GM03348 (cell line): ENCODE results near the gene SMCR8.
"Not testable (repeated sequence)": the region's sequence is repeated elsewhere in the genome, so short reads cannot be mapped to it uniquely, and the experiment has no call there.

ENCODE experiments used
- DNase-seq: peaks from one replicate; pipeline ENCODE4 v3.0.0; 2012; ENCODE audit warnings: low spot score

SMCR8 gene

DNA sequence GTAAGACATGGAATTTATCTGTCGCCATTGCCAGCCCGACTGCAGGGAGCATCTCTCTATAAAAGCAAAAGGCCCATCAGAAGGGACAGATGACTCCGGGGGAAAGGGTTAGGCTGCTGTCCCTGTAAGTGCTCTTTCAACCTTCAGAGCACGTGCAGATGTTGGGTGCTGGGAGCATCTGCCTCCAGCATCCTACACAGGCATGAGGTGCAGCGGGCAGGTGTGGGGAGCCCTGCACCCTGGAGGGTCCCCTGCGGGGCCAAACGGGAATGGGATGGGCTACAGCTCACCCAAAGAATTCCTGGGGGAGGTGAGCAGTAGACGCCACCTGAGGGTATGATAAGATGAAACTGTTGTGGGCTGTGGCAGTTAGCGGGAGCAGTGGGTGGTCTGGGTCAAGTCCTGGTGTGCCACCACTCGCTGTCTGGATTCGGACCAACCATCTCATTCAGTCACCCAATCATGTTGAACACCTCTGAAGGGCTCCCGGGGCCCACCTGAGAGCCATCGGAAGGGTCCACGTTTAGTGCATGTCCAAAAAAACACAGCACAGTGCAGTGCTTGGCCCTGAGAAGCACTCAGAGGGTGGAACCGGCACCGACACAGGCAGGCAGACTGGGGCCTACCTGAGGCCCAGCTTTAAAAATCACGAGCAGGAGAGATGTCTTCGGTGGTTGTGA is 3.8 kb downstream of the SMCR8 start:
- DNase-seq = no peak

DNA sequence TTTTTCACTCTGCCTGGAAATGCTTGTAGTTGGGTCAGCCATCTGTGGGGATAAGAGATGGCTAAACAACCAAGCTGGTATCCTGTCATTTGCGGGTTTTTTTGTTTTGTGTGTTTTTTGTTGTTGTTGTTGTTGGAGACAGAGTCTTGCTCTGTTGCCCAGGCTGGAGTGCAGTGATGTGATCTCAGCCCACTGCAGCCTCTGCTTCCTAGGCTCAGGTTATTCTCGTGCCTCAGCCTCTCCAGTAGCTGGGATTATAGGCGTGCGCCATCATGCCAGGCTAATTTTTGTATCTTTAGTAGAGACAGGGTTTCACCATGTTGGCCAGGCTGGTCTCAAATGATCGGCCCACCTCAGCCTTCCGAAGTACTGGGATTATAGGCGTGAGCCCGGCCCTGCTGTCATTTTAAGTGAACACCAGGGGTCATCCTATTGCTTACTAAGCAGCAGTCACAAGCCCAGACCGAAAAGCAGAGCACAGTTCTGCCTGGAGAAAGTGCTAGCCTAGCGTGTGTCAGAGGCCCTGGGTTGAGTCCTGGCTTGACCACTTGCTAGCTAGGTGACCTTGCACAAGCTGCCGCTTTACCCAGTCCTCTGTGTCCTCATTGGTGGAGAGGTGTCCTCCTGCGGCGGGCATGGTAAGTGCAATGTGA is 4.6 kb downstream of the SMCR8 start:
- DNase-seq = peak; percentile 65

DNA sequence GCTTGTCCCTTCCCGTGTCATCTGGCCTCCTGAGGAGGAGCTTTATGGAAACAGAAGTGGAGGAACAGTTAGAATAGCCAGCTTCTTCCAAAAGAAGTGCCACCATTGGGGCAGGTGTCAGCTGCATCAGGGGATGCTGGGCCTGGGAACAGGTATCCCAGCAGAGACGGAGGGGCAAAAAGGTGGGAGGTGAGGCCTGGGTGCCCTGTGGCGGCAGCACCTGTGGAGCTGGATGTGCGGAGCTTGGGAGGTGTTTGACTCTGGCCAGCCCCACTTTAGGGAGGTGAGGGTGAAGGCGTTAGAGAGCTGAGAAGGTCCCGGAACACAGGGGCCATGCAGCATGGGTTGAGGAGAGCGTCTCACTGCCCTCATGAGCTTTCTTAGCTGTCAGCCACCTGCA is 5.2 kb downstream of the SMCR8 start:
- no peak for DNase-seq

DNA sequence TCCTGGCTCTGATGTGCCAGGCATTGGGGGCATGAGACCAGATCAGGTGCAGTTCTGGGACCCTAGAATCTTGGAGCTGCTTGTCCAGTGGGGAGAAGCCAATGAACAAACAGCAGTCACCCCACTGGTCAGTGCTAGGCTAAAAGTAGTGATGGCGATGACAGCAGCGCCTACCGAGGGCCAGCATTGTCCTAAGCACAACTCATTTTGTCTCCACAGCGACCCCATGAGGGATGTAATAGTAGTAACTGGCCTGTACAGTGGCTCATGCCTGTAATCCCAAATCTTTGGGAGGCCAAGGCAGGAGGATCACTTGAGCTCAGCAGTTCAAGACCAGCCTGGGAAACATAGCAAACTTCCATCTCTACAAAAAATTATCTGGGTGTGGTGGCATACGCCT is 6.2 kb downstream of the SMCR8 start:
- peak; percentile 58 for DNase-seq

DNA sequence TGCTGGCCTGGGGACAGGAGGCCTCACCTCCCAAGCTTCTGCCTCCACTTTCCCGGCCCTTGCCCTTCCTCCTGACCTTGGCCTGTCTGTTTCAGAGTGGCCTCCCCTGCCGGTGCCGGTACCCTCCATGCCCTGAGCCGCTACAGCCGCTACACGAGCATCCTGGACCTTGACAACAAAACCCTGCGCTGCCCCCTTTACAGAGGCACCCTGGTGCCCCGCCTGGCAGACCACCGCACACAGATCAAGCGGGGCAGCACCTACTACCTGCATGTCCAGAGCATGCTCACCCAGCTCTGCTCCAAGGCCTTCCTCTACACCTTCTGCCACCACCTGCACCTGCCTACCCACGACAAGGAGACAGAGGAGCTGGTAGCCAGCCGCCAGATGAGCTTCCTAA is 7.4 kb downstream of the SMCR8 start:
- DNase-seq = no peak

DNA sequence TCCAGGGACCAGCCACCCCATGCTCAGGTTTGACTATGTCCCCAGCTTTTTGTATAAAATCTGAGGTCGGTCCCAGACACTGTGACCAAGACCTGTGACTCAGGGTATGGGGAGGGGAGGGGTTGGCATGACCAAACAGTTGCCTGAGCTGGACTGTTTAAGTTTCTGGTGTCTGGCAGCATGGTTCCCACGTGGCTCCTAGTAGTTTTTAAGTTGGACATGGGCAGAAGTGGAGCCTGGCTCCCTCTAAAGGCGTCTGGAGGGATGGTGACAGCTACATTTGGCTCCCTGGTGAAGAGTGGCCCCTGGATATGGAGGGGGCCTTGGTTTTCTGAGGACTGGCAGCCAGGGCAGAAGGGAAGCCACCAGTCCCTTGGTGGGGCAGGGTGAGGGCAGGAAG is 7.9 kb downstream of the SMCR8 start:
- no peak for DNase-seq

DNA sequence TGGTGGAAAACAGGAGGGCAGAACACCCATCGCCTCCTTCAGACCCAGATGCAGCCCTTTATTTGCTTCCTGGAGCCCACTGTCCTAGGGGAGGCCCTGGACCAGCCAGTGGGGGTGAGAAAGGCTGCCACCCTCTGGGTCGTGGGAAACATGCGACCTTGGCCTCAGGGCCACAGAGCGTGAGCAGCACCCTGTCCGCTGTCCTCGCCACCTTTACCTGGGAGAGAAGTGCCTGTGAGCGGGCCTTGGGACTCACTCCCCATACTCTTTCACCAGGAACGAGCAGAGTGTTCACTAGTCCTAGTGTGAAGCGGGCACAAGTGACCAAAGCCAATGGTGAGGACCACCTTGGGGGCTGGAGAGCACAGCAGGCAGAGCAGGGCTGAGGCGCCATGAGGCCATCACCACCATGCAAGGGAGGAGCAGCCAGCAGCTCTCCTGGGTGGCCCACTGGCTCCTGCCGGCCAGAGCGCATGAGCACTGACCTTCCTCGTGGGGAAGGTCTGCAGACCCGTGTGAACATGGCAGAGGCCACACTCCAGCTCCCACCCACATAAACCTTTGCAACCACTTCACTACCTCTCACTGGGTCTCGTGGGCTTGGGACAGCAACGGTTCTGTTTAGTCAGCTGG is 8.5 kb downstream of the SMCR8 start:
- DNase-seq = no peak

DNA sequence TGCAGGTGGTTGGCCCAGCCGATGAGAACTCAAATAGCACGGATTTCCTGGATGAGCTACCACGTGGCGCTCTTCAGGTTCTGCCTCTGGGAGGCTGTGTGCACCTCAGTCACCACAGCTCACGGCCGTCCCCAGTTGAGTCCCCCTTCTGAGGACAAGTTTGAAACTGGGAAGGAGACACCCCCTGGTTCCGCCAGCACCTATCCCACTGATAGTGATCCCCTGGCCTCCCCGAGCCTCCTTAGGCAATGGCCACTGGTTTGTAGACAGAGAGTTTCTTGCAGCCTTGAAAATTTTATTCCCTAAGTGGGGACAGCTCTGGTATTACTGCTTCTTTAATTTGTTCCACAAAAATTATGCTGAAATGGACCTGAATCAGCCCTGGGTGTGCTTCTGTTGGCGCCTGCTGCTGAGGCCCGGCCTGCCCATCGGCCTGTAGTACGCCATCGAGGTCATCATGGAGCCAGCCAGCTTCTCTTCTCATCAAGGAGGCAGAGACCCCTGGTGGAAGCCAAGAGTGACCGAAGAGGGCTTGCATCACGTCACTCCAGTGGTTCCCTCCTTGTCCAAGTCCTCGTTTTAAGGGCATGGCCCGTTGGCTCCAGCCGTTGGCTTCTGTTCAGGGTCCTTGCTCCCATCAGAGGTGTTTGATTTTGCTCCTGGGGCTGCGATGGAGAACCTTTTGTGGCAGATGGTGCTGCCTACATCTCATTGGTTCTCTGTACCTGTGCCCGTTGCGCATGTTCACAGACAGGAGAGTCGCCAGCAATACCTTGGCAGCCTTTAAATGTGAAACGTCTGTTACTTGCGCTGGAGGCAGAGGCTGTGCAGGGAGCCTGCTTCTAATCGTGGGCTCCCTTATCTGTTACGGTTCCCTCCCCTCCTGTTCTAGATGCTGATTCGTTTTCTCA is 9.3 kb downstream of the SMCR8 start:
- no peak for DNase-seq

DNA sequence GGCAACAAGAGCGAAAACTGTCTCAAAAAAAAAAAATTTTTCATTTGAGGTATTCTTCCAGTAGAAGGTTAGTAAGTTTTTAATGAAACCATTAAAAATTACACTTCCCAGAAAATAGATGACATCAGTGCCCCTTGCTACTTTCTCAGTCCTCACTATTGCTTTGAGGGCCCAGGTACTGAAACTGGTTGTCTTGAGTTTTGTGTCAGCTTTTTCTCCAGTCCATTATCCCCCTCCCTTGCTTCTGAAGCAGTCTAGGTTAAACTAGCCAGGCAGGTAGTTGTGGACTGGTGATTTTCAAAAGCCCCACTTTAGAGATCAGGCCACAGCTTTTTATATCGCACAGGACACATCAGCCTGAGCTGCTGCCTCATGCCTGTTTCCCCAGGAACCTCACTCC is 10.9 kb downstream of the SMCR8 start:
- no peak for DNase-seq

DNA sequence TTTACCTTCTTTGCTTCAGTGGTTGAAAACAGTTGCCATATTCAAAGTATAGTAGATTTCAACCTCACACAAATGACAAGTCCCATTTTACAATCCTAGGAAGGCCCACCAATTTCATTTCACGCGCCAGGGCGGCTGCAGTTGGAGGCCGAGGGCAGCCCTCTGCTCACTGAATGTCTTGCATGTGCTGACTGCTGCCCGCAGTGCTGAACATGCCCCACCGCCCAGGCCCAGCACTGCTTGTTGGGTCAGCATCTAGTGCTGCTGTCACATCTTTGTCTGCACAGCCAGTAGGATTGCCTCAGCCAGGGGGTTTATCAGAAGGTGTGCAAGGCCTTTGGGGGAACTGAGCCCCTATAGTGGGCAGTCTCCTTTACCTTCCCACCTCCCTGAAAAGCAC is 11.5 kb downstream of the SMCR8 start:
- DNase-seq = no peak

DNA sequence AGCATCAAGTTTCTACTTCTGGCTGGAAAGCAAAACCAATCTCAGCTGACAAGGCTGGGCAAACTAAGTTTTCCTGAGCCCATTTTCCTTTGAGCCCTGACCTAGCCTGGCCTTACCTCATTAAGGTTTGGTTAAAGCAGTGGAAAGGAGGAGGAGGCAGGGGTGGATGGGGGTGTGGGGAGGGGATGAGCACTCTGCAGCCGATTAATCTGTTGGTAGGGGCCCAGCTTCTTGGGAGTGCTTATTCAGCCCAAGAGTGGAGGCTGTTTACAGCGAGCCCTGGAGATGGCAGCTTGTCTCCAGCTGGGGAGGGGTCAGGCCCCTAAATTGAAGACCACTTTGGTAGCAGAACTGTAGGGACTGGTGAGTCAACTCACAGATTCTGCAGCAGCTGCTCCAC is 12.0 kb downstream of the SMCR8 start:
- DNase-seq = no peak

DNA sequence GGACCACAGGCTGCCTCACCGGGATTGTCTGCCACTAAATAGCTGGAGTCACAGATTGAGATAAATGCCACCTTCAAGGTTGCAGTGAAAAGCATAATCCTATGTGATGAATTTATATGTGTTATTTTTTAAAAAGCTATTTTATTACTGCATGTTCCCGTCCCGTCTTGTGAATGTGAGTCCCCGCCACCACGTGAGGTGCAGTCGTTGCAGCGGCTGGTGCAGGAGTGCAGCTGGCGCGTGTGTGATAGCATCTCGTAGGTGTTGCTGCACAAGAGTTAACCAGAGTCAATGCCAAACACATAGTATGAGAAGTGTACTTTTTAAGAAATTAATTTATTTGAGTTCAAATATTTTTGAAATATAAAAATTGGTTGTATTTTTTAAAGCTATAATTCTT is 12.5 kb downstream of the SMCR8 start:
- DNase-seq = no peak

DNA sequence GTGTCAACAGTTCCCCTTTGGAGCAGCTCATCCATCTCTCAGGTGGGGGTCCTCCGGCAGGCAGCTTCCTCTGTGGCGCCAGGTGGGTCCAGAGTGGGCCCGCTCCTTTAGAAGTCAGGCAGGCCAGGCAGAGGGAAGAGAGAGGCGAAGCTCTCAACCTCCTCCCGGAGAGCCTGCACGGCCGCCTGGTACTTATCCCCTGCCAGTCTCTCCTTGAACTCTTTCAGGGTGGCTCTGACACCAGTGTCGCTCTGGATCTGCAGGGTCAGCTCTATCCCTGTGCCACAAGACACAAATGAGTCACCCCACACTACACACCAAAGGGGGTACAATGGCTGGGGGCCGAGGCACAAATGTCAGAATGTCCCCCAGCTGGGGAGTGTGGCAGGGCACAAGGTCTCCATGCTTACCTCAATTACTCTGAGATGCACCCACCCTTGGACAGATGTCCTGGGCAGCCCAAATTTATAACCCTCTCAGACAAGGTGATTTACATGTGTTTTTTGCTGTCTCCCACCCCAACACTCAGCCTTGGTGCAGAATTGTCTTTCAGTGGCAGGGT is 13.6 kb downstream of the SMCR8 start:
- DNase-seq = no peak

DNA sequence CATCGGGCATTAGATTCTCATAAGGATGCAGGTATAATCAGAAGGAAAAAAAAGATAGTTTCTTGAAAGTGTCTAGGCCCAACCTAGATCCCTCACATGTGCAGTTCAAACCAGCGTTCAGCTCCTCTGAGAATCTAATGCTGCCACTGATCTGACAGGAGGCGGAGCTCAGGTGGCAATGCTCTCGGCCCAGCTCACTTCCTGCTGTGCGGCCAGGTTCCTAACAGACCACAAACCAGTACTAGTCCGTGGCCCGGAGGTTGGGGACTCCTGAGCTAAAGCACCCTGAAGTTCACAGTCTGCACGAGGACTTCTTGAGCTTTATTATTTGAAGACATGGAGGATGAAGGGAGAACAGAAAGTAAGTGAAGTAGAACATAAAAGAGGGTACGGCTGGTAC is 16.8 kb downstream of the SMCR8 start:
- DNase-seq = no peak

DNA sequence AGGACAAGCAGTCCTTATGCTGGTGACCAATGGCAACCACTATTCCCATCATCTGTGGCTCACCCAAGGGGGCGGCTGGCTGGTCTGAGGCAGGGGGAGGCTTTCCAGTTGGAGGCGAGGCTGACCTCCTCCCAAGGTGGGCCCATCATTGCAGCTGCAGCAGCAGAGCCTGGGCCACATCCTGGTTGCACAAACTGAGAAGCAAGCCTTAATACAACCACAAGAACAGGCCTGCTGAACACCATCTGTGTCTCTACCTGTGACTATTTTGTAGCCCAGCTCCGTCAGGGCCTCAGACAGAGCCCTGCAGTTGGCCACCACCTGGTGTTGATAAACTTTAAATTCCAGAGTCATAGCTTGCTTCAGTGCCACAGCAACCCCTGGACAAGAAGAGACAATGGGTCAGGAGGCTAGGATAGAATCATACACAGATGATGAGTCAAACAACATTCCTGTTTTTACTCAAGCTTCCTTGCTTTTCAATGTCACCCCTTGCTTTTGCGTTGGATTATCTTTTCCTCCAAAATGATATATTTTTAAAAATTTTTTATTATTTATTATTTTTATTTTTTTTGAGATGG is 17.9 kb downstream of the SMCR8 start:
- peak; percentile 32 for DNase-seq

DNA sequence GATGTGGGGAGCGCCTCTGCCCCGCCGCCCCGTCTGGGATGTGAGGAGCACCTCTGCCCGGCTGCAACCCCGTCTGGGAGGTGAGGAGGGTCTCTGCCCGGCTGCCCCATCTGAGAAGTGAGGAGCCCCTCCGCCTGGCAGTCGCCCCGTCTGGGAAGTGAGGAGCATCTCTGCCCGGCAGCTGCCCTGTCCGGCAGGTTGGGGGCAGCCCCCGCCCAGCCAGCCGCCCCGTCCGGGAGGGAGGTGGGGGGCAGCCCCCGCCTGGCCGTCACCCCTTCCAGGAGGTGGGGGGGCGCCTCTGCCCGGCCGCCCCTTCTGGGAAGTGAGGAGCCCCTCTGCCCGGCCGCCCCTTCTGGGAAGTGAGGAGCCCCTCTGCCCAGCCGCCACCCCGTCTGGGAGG is 23.1 kb downstream of the SMCR8 start:
- DNase-seq = not testable (repeated sequence)

DNA sequence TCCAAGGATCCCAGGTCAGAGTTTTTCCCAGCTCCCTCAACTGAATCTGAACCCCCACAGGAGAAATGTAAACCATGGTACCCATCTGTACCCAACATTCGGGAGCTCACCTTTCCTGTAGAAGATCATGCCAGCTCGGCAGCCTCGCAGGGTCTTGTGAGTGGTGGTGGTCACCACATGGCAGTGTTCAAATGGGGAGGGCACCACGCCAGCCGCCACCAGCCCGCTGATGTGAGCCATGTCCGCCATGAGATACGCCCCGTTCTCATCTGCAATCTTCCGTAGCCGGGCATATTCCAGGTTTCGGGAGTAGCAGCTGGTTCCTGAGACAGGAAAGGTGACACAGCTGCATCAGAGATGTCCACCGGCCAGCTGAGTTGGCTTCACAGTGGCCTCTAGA is 24.8 kb downstream of the SMCR8 start:
- DNase-seq = no peak

DNA sequence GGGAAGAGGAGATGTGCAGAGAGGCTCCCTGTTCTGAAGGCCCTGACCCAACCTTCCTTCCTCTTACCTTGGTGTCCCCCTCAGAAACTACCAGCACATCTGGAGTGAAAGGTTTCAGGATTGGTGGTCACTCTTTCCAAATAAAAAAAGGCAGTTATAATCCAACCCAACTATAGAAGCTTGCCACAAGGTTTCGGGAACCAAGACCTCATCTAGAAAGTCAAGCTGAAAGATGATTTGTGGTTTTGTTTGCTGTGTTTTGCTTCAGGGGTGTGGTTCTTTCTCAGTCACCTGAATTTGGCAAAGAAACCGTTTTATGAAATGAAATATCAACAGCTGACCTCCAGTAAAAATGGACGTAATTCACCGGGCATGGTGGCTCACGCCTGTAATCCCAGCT is 28.9 kb downstream of the SMCR8 start:
- no peak for DNase-seq

DNA sequence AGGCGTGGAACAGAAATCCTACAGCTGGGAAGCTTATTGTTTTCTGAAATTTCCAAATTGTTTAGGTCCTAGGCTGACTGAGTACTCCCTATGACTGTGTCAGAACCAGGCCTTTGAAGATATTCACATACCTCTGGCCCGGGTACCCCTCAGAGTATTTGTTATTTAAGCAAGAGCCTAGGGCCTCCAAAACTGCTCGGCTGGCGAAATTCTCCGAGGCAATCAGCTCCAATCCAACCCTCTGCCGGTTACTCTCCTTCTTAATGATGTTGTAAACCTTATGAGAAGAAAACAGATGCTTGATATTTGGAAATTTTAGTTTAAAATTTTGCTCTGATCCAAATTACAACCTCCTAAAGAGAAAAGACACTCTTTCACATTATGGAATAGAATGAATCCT is 38.4 kb downstream of the SMCR8 start:
- DNase-seq = no peak

DNA sequence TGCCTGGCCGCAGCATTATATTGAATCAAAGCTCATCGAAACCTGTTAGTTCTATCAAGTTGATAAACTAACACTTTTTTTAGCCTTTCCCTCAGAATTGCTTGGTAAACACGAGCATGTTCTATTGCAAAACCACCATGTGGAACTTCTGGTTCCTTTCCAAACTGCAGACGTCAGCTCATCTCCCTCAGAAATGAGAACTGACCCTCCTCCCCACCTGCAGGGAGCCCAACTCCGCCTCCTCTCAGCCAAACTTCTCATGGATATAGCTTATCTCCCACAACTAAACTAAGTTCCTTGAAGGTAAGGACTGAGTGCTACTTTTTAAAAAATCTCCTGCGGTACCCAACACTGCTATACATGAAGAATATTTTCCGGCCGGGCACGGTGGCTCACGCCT is 41.5 kb downstream of the SMCR8 start:
- DNase-seq = peak; percentile 30

DNA sequence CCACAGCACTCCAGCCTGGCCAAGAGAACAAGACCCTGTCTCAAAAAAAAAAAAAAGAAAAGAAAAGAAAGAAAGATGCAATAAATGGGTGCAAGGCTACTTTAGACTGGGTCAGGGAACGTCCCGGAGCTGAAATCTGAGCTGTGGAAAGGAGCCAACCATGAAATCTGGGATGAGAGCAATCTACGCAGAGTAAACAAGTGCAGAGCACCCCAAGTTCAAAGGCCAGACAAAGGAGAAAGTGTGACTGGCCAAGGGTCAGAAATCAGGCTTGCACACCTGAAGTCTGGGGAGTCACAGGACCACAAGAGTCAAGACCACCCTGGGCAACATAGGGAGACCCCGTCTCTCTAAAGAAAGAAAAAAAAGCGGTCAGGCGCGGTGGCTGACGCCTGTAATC is 45.4 kb downstream of the SMCR8 start:
- no peak for DNase-seq
